Brain microvascular endothelial cell (primary cell): Measurements from ENCODE around the gene RAC2.
A peak's percentile ranks its signal among the peaks of the same experiment; 100 is the strongest.

Experiments used
- DNase-seq: peaks from one replicate; pipeline ENCODE4 v3.0.0-alpha.2; 2020
- H3K27ac ChIP-seq: fragments of 250-450 bp; sonication (Bioruptor Pico); 2 replicates; pipeline ENCODE4 v1.5.1; 2020; ENCODE audit warnings: mild to moderate bottlenecking, moderate library complexity
- H3K27me3 ChIP-seq: fragments of 250-450 bp; sonication (Bioruptor Pico); replicated peaks from 2 replicates; pipeline ENCODE4 v1.5.1; 2020; ENCODE audit warnings: mild to moderate bottlenecking
- H3K36me3 ChIP-seq: fragments of 250-450 bp; sonication (Bioruptor Pico); replicated peaks from 2 replicates; pipeline ENCODE4 v1.5.1; 2020; ENCODE audit warnings: mild to moderate bottlenecking
- H3K4me3 ChIP-seq: 2 replicates; pipeline ENCODE4 v1.5.1; 2011; ENCODE audit warnings: low read depth, mild to moderate bottlenecking, control low read depth, low read length, moderate library complexity
- in situ Hi-C: cut with HindIII; loops from 2 replicates; pipeline ENCODE4 v1.10.0; 2017; ENCODE audit warnings: low sequenced_read_pairs, low pct_ligation_motif_present
- TF ChIP-seq, protein P1 (sequence below): IDR thresholded peaks from 2 replicates; pipeline ENCODE4 v1.5.1; 2011; ENCODE audit warnings: low read depth, mild to moderate bottlenecking, moderate library complexity, low read length, control low read depth, inconsistent platforms; ENCODE audit errors: missing control alignments

RAC2 gene

DNA sequence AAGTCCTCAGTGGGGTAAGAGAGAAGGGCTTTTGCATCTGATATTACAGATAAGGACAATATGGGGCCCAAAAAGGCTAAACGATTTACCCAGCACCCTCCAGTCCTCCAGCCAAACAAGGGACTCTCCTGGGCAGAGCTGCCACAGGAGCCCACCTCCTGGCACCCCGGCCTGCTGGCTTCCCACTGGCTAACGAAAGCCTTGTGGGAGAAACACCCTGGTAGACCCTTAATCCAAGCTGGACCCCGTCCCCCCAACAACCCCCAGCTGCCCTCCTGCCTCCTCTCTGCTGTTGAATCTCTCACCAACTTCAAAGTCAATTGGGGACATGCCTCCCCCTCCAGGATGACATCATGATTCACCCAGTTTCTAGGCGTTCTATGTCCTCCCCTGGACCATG, 66.8 kb downstream of the RAC2 start:
- in situ Hi-C loops = loop anchor here (5.0 kb wide), 1 partner anchor 85 kb away; no protein-coding TSS in a partner anchor
- H3K27ac ChIP-seq = no peak overlapping the region
- H3K27me3 ChIP-seq = no peaks in the 10 kb centered on the region
- no peak overlapping the region for H3K4me3 ChIP-seq
- TF ChIP-seq, protein P1, sequence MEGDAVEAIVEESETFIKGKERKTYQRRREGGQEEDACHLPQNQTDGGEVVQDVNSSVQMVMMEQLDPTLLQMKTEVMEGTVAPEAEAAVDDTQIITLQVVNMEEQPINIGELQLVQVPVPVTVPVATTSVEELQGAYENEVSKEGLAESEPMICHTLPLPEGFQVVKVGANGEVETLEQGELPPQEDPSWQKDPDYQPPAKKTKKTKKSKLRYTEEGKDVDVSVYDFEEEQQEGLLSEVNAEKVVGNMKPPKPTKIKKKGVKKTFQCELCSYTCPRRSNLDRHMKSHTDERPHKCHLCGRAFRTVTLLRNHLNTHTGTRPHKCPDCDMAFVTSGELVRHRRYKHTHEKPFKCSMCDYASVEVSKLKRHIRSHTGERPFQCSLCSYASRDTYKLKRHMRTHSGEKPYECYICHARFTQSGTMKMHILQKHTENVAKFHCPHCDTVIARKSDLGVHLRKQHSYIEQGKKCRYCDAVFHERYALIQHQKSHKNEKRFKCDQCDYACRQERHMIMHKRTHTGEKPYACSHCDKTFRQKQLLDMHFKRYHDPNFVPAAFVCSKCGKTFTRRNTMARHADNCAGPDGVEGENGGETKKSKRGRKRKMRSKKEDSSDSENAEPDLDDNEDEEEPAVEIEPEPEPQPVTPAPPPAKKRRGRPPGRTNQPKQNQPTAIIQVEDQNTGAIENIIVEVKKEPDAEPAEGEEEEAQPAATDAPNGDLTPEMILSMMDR = no peak
- H3K36me3 ChIP-seq = no peaks in the 10 kb centered on the region
- DNase-seq = no peak

DNA sequence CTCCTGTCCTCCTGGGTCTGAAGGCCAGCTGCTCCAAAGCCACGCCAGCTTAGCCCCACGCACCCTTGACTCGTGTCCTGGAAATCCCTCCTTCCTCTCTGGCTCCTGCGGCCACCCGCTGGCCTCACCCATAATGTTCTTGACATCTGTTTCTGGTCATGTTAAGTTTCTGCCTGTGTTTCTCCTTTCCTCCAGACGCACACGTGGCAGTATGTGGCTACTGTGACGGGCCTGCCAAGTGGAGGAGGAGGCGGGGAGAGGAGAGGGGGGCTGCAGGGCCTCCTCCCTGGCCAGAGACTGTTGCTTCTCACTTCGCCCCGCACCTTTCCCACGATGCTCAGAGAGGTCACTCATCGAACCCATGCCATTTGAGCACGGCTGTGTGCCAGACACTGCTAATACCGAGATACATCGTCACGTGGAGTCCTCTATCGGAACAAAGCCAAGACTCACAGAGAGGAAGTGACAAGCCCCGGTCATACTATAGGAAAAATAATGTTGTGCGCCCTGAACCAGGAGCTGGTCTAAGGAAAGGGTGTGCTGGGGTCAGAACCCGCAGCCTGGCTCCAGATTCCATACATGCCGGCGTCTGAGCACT, 67.5 kb downstream of the RAC2 start:
- peak; percentile 47 for DNase-seq
- H3K27me3 ChIP-seq = no peaks in the 10 kb centered on the region
- TF ChIP-seq, protein P1 = peak; percentile 4
- no peaks in the 10 kb centered on the region for H3K36me3 ChIP-seq
- peak overlapping the region; percentile 5 for H3K4me3 ChIP-seq
- H3K27ac ChIP-seq = no peak overlapping the region
- in situ Hi-C loops = loop anchor here (5.0 kb wide), 1 partner anchor 86 kb away; no protein-coding TSS in a partner anchor

DNA sequence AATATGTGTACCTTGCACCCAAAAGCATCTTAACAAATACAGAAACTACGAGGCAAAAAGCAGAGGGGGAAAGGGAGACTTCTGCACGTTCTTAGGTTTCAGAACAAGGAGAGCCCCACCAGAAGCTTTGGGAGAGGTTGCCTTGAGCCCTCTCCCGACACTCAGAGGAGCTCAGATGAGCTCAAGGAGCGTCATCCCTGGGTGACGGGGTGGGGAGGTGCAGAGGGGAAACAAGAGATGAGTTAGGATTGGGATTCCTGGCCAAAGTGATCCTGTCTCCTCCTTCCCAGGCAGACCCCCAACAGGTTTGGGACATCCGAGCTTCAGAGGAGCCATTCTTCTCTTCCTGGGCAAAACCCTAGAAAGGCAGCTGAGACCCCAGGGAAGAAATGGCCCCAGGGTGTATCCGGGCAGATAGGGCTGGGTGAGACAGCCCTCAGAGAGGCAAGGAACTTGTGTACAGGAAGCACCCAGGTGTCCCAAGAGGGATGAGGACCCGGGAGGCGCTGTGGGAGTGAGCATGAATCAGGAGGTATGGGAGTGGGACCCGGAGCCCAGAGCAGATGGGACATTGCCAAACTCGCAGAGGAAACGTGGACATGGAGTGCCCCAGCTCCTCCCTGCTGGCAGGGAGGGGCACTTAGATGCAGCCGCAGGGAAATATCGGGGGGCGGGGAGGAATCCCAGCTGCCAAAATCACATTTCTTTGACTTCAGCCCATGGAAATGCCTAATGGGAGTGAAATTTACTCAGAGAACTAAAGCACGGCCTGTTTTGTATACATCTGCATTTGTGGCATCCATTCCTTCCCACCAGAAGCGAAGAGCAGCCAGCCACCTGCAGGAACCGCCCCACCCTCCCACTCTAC, 68.4 kb downstream of the RAC2 start:
- in situ Hi-C loops = loop anchor here (5.0 kb wide), 1 partner anchor 87 kb away; no protein-coding TSS in a partner anchor
- Histone ChIP-seq H3K27ac (no peak overlapping the region), H3K27me3 (no peaks in the 10 kb centered on the region), H3K4me3 (no peak overlapping the region), H3K36me3 (no peaks in the 10 kb centered on the region)
- no peak for DNase-seq
- TF ChIP-seq, protein P1 = no peak
